H1 (cell line): ENCODE measurements around the gene PRR36. TPM values are rescaled to one million over a fixed set of nuclear protein-coding genes. Genes with fewer than 3 reads are reported as not detected.

Source experiments
- BACH1 ChIP-seq: IDR thresholded peaks from 2 replicates; pipeline ENCODE4 v1.6.1; 2012; ENCODE audit warnings: low read length, improper control_type of control experiment
- BCL11A ChIP-seq, 2 experiments: IDR thresholded peaks; one replicate each; pipeline ENCODE4 v1.6.1; 2011; ENCODE audit warnings: low read depth in 2 of 2, low read length in 2 of 2, mild to moderate bottlenecking in 2 of 2
- CHD2 ChIP-seq: IDR thresholded peaks from 2 replicates; pipeline ENCODE4 v1.6.1; 2012; ENCODE audit warnings: low read length, improper control_type of control experiment
- CREB1 ChIP-seq: IDR thresholded peaks from 2 replicates; pipeline ENCODE4 v1.6.1; 2012; ENCODE audit warnings: inconsistent platforms
- NANOG ChIP-seq: IDR thresholded peaks from 2 replicates; pipeline ENCODE4 v1.6.1; 2011; ENCODE audit warnings: low read length, low read depth, mild to moderate bottlenecking, inconsistent platforms; ENCODE audit not compliant: insufficient read depth, poor library complexity, severe bottlenecking
- RAD21 ChIP-seq, 2 experiments: IDR thresholded peaks in 1 of 2; conservative IDR thresholded peaks in 1 of 2; 2 replicates each; pipeline ENCODE4 v1.6.1; 2011; ENCODE audit warnings: low read depth in 2 of 2, low read length in 2 of 2, improper control_type of control experiment in 1 of 2, inconsistent platforms in 1 of 2, mild to moderate bottlenecking in 1 of 2, moderate library complexity in 1 of 2
- SP4 ChIP-seq: IDR thresholded peaks from 2 replicates; pipeline ENCODE4 v1.6.1; 2012; ENCODE audit warnings: low read length, inconsistent platforms
- TAF1 ChIP-seq: IDR thresholded peaks from 2 replicates; pipeline ENCODE4 v1.6.1; 2011; ENCODE audit warnings: mild to moderate bottlenecking, low read depth, low read length
- TCF12 ChIP-seq: IDR thresholded peaks from 2 replicates; pipeline ENCODE4 v1.6.1; 2011; ENCODE audit warnings: low read depth, mild to moderate bottlenecking, low read length
- polyA plus RNA-seq, 7 experiments: library from polyadenylated mRNA; depleted of rRNA in 3 of 7; stranded (reverse) in 5 of 7; unstranded in 2 of 7; fragments of >200 nt in 5 of 7; fragments of 200-250 nt in 2 of 7; gene quantifications; 1 replicate in 5 of 7; 2 replicates in 1 of 7; 4 replicates in 1 of 7; pipeline versions ENCODE4 v1.2.1 to v1.2.3, GENCODE V29; 2011 to 2013; ENCODE audit warnings: missing spikeins in 2 of 7, mixed read lengths in 2 of 7
- total RNA-seq: library from RNA; stranded (reverse); fragmentation: NEBNext Ultra II Directional; extraction: Animal tissue kit (Norgen Biotek cat#: 25700); gene quantifications from 2 replicates; pipeline ENCODE4 v1.2.1, GENCODE V29; 2021

Gene PRR36
- total and polyA plus RNA-seq, 2 of the 8 experiments (the other 6 are each of a cell fraction or from before 2014, with no cell fraction given): 1.6 to 23.9 TPM

- TF ChIP-seq NANOG: no peak
- TF ChIP-seq RAD21 (IDR thresholded peaks at IDR 0.05 in 1 of 2, conservative IDR thresholded peaks at IDR 0.05 in 1 of 2; ENCODE audit: low read depth in 2 of 2, low read length in 2 of 2): no peak
- no peak for TF ChIP-seq TCF12
- TF ChIP-seq TAF1: no peak
- TF ChIP-seq CREB1: no peak
- no peak for TF ChIP-seq CHD2
- TF ChIP-seq BACH1: no peak
- no peak for TF ChIP-seq SP4
- TF ChIP-seq BCL11A (IDR thresholded peaks at IDR 0.05; ENCODE audit: low read depth in 2 of 2, low read length in 2 of 2): no peak
Observed at GRCh38 chr19:7921302-7921966, 47.2 kb upstream of the PRR36 start (continued).
